Measurements from ENCODE around the gene SLC35F2.

Gene SLC35F2

GRCh38 chr11:107791343-107792048 lies 67.1 kb downstream of the SLC35F2 start (continued):
- no peak for TF ChIP-seq GLIS3 (CRISPR knock-in tag; IDR thresholded peaks at IDR 0.05)
- TF ChIP-seq ZNF565 (CRISPR knock-in tag; conservative IDR thresholded peaks at IDR 0.05; ENCODE audit: low read depth) = no peak
- TF ChIP-seq TOX (CRISPR knock-in tag; IDR thresholded peaks at IDR 0.05; ENCODE audit: borderline replicate concordance) = no peak
- no peak for TF ChIP-seq TCF4 (CRISPR knock-in tag; IDR thresholded peaks at IDR 0.05; ENCODE audit: borderline replicate concordance)
- no peak for TF ChIP-seq ARNTL (CRISPR knock-in tag; IDR thresholded peaks at IDR 0.05; ENCODE audit: borderline replicate concordance, low read depth)
- TF ChIP-seq ZNF8 (CRISPR knock-in tag; IDR thresholded peaks at IDR 0.05) = no peak

GRCh38 chr11:107789767-107790166 lies 68.8 kb downstream of the SLC35F2 start:
- ATAC-seq = no peak
- TF ChIP-seq OSR1 (CRISPR knock-in tag; IDR thresholded peaks at IDR 0.05) (no peak), TCF4 (CRISPR knock-in tag; IDR thresholded peaks at IDR 0.05; ENCODE audit: borderline replicate concordance) (no peak)

- ATAC-seq = no peak
- TF ChIP-seq, protein P1, sequence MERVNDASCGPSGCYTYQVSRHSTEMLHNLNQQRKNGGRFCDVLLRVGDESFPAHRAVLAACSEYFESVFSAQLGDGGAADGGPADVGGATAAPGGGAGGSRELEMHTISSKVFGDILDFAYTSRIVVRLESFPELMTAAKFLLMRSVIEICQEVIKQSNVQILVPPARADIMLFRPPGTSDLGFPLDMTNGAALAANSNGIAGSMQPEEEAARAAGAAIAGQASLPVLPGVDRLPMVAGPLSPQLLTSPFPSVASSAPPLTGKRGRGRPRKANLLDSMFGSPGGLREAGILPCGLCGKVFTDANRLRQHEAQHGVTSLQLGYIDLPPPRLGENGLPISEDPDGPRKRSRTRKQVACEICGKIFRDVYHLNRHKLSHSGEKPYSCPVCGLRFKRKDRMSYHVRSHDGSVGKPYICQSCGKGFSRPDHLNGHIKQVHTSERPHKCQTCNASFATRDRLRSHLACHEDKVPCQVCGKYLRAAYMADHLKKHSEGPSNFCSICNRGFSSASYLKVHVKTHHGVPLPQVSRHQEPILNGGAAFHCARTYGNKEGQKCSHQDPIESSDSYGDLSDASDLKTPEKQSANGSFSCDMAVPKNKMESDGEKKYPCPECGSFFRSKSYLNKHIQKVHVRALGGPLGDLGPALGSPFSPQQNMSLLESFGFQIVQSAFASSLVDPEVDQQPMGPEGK (CRISPR knock-in tag; IDR thresholded peaks at IDR 0.05; ENCODE audit: borderline replicate concordance) = no peak
- no peak for TF ChIP-seq ZNF565 (CRISPR knock-in tag; conservative IDR thresholded peaks at IDR 0.05; ENCODE audit: low read depth)
- no peak for TF ChIP-seq ZFP3 (CRISPR knock-in tag; IDR thresholded peaks at IDR 0.05)
- no peak for TF ChIP-seq ARNTL (CRISPR knock-in tag; IDR thresholded peaks at IDR 0.05; ENCODE audit: borderline replicate concordance, low read depth)
- TF ChIP-seq ISL1 (CRISPR knock-in tag; IDR thresholded peaks at IDR 0.05) = no peak
- no peak for TF ChIP-seq PPARA (CRISPR knock-in tag; IDR thresholded peaks at IDR 0.05; ENCODE audit: borderline replicate concordance)
- no peak for TF ChIP-seq TOX (CRISPR knock-in tag; IDR thresholded peaks at IDR 0.05; ENCODE audit: borderline replicate concordance)
- TF ChIP-seq ESRRG (CRISPR knock-in tag; IDR thresholded peaks at IDR 0.05) = no peak
- no peak for TF ChIP-seq CSRNP3 (CRISPR knock-in tag; IDR thresholded peaks at IDR 0.05)
- no peak for TF ChIP-seq TCF4 (CRISPR knock-in tag; IDR thresholded peaks at IDR 0.05; ENCODE audit: borderline replicate concordance)
- TF ChIP-seq RARB (CRISPR knock-in tag; IDR thresholded peaks at IDR 0.05) = no peak
- TF ChIP-seq, protein P2, sequence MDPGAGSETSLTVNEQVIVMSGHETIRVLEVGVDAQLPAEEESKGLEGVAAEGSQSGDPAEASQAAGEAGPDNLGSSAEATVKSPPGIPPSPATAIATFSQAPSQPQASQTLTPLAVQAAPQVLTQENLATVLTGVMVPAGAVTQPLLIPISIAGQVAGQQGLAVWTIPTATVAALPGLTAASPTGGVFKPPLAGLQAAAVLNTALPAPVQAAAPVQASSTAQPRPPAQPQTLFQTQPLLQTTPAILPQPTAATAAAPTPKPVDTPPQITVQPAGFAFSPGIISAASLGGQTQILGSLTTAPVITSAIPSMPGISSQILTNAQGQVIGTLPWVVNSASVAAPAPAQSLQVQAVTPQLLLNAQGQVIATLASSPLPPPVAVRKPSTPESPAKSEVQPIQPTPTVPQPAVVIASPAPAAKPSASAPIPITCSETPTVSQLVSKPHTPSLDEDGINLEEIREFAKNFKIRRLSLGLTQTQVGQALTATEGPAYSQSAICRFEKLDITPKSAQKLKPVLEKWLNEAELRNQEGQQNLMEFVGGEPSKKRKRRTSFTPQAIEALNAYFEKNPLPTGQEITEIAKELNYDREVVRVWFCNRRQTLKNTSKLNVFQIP (CRISPR knock-in tag; IDR thresholded peaks at IDR 0.05; ENCODE audit: borderline replicate concordance, low read depth) = no peak
- TF ChIP-seq ZNF8 (CRISPR knock-in tag; IDR thresholded peaks at IDR 0.05) = no peak
- no peak for TF ChIP-seq GLIS3 (CRISPR knock-in tag; IDR thresholded peaks at IDR 0.05)
- TF ChIP-seq TSHZ2 (CRISPR knock-in tag; IDR thresholded peaks at IDR 0.05) = no peak
- TF ChIP-seq, protein P3, sequence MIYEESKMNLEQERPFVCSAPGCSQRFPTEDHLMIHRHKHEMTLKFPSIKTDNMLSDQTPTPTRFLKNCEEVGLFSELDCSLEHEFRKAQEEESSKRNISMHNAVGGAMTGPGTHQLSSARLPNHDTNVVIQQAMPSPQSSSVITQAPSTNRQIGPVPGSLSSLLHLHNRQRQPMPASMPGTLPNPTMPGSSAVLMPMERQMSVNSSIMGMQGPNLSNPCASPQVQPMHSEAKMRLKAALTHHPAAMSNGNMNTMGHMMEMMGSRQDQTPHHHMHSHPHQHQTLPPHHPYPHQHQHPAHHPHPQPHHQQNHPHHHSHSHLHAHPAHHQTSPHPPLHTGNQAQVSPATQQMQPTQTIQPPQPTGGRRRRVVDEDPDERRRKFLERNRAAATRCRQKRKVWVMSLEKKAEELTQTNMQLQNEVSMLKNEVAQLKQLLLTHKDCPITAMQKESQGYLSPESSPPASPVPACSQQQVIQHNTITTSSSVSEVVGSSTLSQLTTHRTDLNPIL (CRISPR knock-in tag; IDR thresholded peaks at IDR 0.05; ENCODE audit: low read depth) = no peak
- no peak for TF ChIP-seq CSDC2 (CRISPR knock-in tag; IDR thresholded peaks at IDR 0.05)
- no peak for TF ChIP-seq SNAI2 (CRISPR knock-in tag; IDR thresholded peaks at IDR 0.05)
- TF ChIP-seq OSR1 (CRISPR knock-in tag; IDR thresholded peaks at IDR 0.05) = no peak
- TF ChIP-seq ZFP30 (CRISPR knock-in tag; IDR thresholded peaks at IDR 0.05) = no peak
Observed at GRCh38 chr11:107787733-107788132, 70.9 kb downstream of the SLC35F2 start.

Data from SK-N-SH treated with all-trans-retinoic acid at 6 μM for 48 hours (cell line).